Pancreas (tissue), 8 donors: ENCODE data around the gene ALPK3. TPM values are rescaled to one million over a fixed set of nuclear protein-coding genes. Genes with fewer than 3 reads are reported as not detected.

Experiments used
- polyA plus RNA-seq, 2 donors: library from polyadenylated mRNA; stranded (reverse); fragments of 200-250 nt; gene quantifications; one replicate each; pipeline ENCODE4 v1.2.3, GENCODE V29; 2013
- total RNA-seq, 6 donors: library from RNA; stranded (reverse); fragmentation: NEBNext Ultra II Directional in 4 of 6; extraction: Animal tissue kit (Norgen Biotek cat#: 25700) in 4 of 6; gene quantifications; one replicate each; pipeline versions ENCODE4 v1.2.1 to v1.2.4, GENCODE V29; 2021 to 2023
- donor health status: healthy with polysubstance abuse.
- donor health status: DM: no; HTN: no; CAD: no; lungs with moderate emphysema.
- donor health status: DM: no; HTN: no; CAD: no.
- donor health status: Bipolar disorder and iron deficiency.
- donor health status: DM: yes; HTN: yes; CAD: no.
- donor health status: DM: no; HTN: no; CAD: no.
- donor health status: DM: no; HTN: no; CAD: no.
- donor health status: DM: yes; HTN: yes; CAD: no.

ALPK3 gene
- total and polyA plus RNA-seq, 8 donors = 3.2 to 23.7 (median 9.3) TPM

Other genes starting within 250 kb of the ALPK3 start
- 10 to 100 TPM; 11.3 to 15.4 (median 13.5) TPM for gene ZSCAN2, start 216.3 kb upstream of the ALPK3 start, total RNA-seq
- 1 to 10 TPM; 5.5 to 6.6 TPM for gene ZSCAN2, start 216.3 kb upstream of the ALPK3 start, polyA plus RNA-seq
- 10 to 100 TPM; 10.5 to 20.4 (median 11.2) TPM for gene WDR73, start 163.1 kb upstream of the ALPK3 start, total RNA-seq
- 10 to 100 TPM; 21.3 to 28.3 TPM for gene WDR73, start 163.1 kb upstream of the ALPK3 start, polyA plus RNA-seq
- gene NMB, start 159.2 kb upstream of the ALPK3 start, total RNA-seq = 1 to 10 TPM; 2.9 to 5.4 (median 3.5) TPM
- gene NMB, start 159.2 kb upstream of the ALPK3 start, polyA plus RNA-seq = 1 to 10 TPM; 4.8 to 8.3 TPM
- 10 to 100 TPM; 43.7 to 77.5 (median 67.8) TPM for gene SEC11A, start 101.2 kb upstream of the ALPK3 start, total RNA-seq
- 10 to 100 TPM; 71.3 to 98.7 TPM for gene SEC11A, start 101.2 kb upstream of the ALPK3 start, polyA plus RNA-seq
- 10 to 100 TPM; 11.5 to 16.6 (median 12.2) TPM for gene ZNF592, start 68.8 kb upstream of the ALPK3 start, total RNA-seq
- 1 to 10 TPM; 9.1 to 9.9 TPM for gene ZNF592, start 68.8 kb upstream of the ALPK3 start, polyA plus RNA-seq
- gene SLC28A1, start 67.3 kb downstream of the ALPK3 start, total RNA-seq = under 1 TPM in 3 of 6 donors, not detected in 3; 0.08 to 0.21 (median 0.19) TPM
- gene SLC28A1, start 67.3 kb downstream of the ALPK3 start, polyA plus RNA-seq = under 1 TPM; 0.02 to 0.11 TPM
- gene PDE8A, start 164.5 kb downstream of the ALPK3 start, total RNA-seq = 10 to 100 TPM; 14.7 to 27.6 (median 19.2) TPM
- gene PDE8A, start 164.5 kb downstream of the ALPK3 start, polyA plus RNA-seq = 10 to 100 TPM; 20.1 to 31.3 TPM